Vagina (tissue), 2 donors: ENCODE data around the gene ARSB. TPM values are rescaled to one million over a fixed set of nuclear protein-coding genes. Genes with fewer than 3 reads are reported as not detected.

Source experiments
- DNase-seq, 2 donors: peaks; one replicate each; pipeline ENCODE4 v3.0.0-alpha.2; 2017; ENCODE audit errors: extremely low spot score in 2 of 2
- H3K27ac ChIP-seq: fragments of 200-600 bp; sonication (generic); one replicate; pipeline ENCODE4 v1.5.1; 2019
- H3K27me3 ChIP-seq: fragments of 200-600 bp; sonication (generic); one replicate; pipeline ENCODE4 v1.5.1; 2019
- H3K36me3 ChIP-seq, 2 donors: fragments of 200-600 bp; sonication (generic); one replicate each; pipeline ENCODE4 v1.5.1; 2017 to 2019
- H3K4me1 ChIP-seq: fragments of 200-600 bp; sonication (generic); one replicate; pipeline ENCODE4 v1.5.1; 2019
- H3K4me3 ChIP-seq, 2 donors: fragments of 200-600 bp; sonication (generic); 1 replicate in 1 of 2; 2 replicates in 1 of 2; pipeline ENCODE4 v1.5.1; 2016 to 2019
- H3K9me3 ChIP-seq: fragments of 200-600 bp; sonication (generic); one replicate; pipeline ENCODE4 v1.5.1; 2019
- POLR2A ChIP-seq, 2 donors: fragments of 450-650 bp; IDR thresholded peaks; one replicate each; pipeline ENCODE4 v1.6.1; 2017; ENCODE audit warnings: antibody characterized with exemption in 2 of 2, mild to moderate bottlenecking in 2 of 2, moderate library complexity in 2 of 2
- POLR2AphosphoS5 ChIP-seq, 2 donors: sonication (generic); formaldehyde crosslinking; IDR thresholded peaks; one replicate each; pipeline ENCODE4 v1.9.0; 2017; ENCODE audit warnings: antibody characterized with exemption in 2 of 2, mild to moderate bottlenecking in 2 of 2, low read depth in 1 of 2; ENCODE audit not compliant: insufficient read depth in 1 of 2
- intact Hi-C: fragments of 100-400 bp; cut with DNase I; formaldehyde crosslinking; loops from one replicate; pipeline ENCODE4 v1.15.1; 2023
- total RNA-seq: library from RNA; depleted of rRNA; stranded (reverse); fragments of >200 nt; gene quantifications from one replicate; pipeline ENCODE4 v1.2.3, GENCODE V29; 2016
- TF ChIP-seq, protein P1 (sequence below), 3 experiments: fragments of 450-650 bp in 2 of 3; fragments of 200-600 bp in 1 of 3; sonication (generic) in 1 of 3; IDR thresholded peaks; one replicate each; pipeline ENCODE4 v1.5.1; 2017 to 2019; ENCODE audit warnings: antibody characterized with exemption in 3 of 3, mild to moderate bottlenecking in 2 of 3, moderate library complexity in 2 of 3

The ARSB gene
- total RNA-seq, 1 donor from 2014 or later, result 12.3 TPM

DNA sequence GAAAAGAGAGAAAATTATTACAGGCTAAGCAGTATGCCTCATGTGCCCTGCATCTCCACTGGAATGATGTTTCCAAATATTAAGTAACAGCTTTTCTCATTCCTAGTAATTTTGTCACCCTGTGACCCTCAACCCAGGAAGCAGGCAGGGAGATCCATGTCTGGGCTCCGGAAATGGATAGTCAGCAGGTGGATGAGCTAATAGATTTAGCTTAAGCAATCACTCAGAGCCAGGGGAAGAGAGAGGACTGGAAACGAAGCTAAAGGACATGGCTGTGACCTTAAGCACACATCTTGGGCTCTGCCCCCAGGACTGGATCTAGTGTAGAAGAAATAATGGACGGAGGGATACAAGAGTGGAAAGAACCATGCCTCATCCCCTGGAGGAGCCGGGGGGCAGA is 89.5 kb downstream of the ARSB start:
- no peaks in the 10 kb centered on the region for H3K4me1 ChIP-seq
- intact Hi-C loops, result no loop called here
- no peaks in the 10 kb centered on the region for H3K36me3 ChIP-seq
- H3K4me3 ChIP-seq, result no peak overlapping the region
- no peak overlapping the region for H3K27ac ChIP-seq
- no peaks in the 10 kb centered on the region for H3K9me3 ChIP-seq
- H3K27me3 ChIP-seq, result no peaks in the 10 kb centered on the region
- TF ChIP-seq POLR2A (IDR thresholded peaks at IDR 0.05) (no peak), POLR2AphosphoS5 (IDR thresholded peaks at IDR 0.05; ENCODE audit: insufficient read depth in 1 of 2, low read depth in 1 of 2) (no peak)
- TF ChIP-seq, protein P1, sequence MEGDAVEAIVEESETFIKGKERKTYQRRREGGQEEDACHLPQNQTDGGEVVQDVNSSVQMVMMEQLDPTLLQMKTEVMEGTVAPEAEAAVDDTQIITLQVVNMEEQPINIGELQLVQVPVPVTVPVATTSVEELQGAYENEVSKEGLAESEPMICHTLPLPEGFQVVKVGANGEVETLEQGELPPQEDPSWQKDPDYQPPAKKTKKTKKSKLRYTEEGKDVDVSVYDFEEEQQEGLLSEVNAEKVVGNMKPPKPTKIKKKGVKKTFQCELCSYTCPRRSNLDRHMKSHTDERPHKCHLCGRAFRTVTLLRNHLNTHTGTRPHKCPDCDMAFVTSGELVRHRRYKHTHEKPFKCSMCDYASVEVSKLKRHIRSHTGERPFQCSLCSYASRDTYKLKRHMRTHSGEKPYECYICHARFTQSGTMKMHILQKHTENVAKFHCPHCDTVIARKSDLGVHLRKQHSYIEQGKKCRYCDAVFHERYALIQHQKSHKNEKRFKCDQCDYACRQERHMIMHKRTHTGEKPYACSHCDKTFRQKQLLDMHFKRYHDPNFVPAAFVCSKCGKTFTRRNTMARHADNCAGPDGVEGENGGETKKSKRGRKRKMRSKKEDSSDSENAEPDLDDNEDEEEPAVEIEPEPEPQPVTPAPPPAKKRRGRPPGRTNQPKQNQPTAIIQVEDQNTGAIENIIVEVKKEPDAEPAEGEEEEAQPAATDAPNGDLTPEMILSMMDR (IDR thresholded peaks at IDR 0.05), result no peak
- DNase-seq, result no peak

DNA sequence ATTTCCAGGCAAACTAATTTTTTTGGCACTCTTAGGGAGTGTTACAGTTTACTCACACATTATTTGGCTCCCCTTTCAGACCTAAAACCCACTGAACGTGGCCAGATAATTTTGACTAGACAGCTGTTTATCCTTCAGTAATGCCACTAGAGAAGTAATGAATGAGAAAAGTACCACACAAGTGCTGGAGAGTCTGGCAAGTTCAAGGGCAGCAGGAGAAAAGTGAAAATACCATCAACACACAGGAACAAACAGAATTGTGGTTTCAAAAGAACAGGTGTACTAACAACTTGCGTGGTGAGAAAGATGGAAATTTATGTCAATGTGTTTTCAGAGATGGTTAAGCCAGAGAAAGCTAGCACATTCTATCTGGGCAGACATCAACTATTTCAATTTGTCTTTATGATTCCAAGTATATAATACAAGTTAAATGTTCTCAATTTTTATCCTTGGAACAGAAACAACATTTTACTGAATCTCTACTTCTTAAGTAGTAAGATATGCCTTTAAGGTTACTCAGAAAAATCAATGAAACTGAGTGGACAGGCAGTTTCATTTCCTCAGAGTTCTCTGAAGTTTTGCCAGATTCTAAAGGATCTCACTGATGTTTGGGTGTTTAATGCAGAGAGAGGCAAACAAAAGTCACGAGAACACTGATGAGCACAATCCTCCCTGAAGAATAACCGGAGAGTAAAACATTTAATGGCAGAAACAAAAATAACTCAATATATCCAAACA is 91.0 kb downstream of the ARSB start:
- Histone ChIP-seq H3K27ac (no peak overlapping the region), H3K36me3 (no peaks in the 10 kb centered on the region), H3K27me3 (no peaks in the 10 kb centered on the region), H3K9me3 (no peaks in the 10 kb centered on the region), H3K4me1 (no peaks in the 10 kb centered on the region), H3K4me3 (no peak overlapping the region)
- no peak for DNase-seq
- no peak for TF ChIP-seq POLR2A (IDR thresholded peaks at IDR 0.05)
- TF ChIP-seq POLR2AphosphoS5 (IDR thresholded peaks at IDR 0.05; ENCODE audit: insufficient read depth in 1 of 2, low read depth in 1 of 2), result no peak
- TF ChIP-seq, protein P1 (IDR thresholded peaks at IDR 0.05), result no peak
- intact Hi-C loops, result no loop called here

DNA sequence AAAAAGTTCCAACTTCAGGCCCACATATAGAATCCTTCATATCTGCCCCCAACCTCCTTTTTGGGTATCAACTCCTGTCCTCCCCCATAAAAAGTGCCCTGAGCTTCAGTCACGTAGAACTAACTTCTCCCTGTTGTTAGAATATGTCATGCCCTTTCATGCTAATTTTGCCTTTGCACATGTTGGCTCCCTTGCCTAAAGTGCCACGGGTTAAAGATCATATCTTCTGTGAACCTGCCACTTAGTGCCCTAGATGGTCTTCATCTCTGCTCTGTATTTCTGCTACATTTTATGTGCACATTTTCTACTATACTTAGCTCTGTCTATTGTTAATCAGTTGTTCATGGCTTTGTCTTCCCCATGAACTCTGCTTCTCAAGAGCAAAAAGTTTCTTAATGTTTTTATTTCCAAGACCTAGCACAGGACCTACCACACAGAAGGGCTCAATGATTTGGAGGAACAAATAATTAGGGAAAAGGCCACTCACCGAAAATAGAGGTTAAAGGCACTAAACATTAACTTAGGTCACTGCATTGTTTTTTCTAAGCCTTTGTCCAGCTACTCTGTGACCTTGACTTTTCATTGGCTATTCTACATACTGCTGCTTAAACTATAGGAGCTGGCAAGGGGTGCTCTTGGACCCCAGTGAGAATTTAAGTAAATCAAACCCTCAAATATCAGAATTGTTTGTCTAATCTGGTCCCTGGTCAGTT is 94.3 kb downstream of the ARSB start:
- Histone ChIP-seq H3K9me3 (no peaks in the 10 kb centered on the region), H3K36me3 (no peaks in the 10 kb centered on the region), H3K4me3 (no peak overlapping the region), H3K27ac (no peak overlapping the region), H3K4me1 (no peaks in the 10 kb centered on the region), H3K27me3 (no peaks in the 10 kb centered on the region)
- intact Hi-C loops, result no loop called here
- no peak for DNase-seq
- TF ChIP-seq, protein P1 (IDR thresholded peaks at IDR 0.05), result no peak
- no peak for TF ChIP-seq POLR2A (IDR thresholded peaks at IDR 0.05)
- TF ChIP-seq POLR2AphosphoS5 (IDR thresholded peaks at IDR 0.05; ENCODE audit: insufficient read depth in 1 of 2, low read depth in 1 of 2), result no peak

DNA sequence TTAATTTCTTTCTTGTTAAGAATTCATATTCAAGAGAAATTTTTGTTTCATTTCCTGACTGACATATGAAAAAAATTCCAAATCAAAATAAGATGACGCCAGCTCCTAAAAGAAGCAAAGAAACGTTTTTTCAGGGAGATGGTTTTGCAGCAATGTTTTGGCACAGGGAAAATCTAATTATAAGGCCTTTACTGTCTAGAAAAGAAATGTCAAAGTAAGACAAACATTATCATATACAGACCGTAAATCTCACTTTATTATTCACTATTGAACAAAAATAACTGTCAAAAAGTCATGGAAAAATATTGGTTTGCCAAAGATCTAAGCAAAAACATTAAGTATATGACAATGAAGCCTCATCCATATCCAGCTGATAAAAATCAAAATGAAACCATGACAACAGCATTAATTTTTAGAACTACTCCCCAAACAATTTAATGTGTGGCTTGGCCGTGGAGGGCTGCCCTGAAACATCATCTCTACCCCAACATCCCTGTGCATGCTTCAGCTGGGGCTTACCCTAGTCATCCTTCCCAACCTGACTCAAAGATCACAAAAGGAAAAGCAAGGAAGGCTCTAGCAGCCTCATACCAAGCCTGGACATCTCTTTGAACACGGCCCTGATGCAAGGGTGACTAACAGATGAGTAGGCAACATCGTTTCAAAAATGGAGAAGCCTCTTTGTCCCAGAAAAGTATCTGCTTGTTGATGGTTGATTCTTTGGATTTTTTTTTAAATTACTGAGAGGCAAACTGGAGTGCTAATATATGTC is 95.6 kb downstream of the ARSB start:
- no peak overlapping the region for H3K4me3 ChIP-seq
- H3K27ac ChIP-seq, result no peak overlapping the region
- H3K36me3 ChIP-seq, result no peaks in the 10 kb centered on the region
- DNase-seq, result no peak
- no peaks in the 10 kb centered on the region for H3K4me1 ChIP-seq
- H3K9me3 ChIP-seq, result no peaks in the 10 kb centered on the region
- TF ChIP-seq POLR2A (IDR thresholded peaks at IDR 0.05), result no peak
- intact Hi-C loops, result no loop called here
- no peaks in the 10 kb centered on the region for H3K27me3 ChIP-seq

DNA sequence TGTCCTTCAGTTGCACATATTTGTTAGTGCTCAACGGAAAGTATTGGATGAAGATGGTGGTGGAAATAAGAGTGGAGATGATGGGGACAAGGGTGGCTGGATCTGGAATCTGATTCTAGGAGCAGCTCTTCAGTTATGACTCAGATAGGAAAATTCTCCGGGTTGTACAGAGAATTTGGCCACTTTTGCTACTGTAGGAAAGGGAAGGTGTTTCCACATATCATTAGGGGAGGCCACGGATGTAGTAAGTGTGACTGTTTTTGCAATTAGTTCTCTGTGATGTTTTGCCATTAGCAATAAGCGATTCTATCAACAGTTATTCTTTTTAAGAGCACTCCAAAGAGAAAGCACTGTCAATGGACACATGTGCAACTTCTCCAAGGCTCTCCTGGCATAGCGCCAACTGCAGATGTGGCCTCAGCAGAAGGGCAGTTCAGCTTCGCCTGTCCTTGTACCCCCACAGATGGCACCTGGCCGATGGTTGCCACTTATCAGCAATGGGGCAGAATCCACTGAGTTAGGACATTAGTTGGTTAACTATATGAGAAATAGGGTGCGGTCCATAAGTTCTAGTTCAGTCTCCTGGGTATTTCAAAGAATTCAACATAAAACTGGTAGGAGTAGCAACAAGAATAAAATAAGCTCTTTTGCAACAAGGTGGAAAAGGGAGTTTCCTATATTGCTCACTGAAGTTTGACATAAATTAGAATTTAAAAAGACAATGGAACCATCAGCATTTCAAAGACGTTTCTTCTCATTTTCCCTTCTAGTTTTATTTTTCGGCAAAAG is 96.3 kb downstream of the ARSB start:
- Histone ChIP-seq H3K4me1 (no peaks in the 10 kb centered on the region), H3K36me3 (no peaks in the 10 kb centered on the region), H3K27me3 (no peaks in the 10 kb centered on the region), H3K9me3 (no peaks in the 10 kb centered on the region), H3K27ac (no peak overlapping the region), H3K4me3 (no peak overlapping the region)
- TF ChIP-seq POLR2A (IDR thresholded peaks at IDR 0.05), result no peak
- TF ChIP-seq, protein P1 (IDR thresholded peaks at IDR 0.05), result no peak
- TF ChIP-seq POLR2AphosphoS5 (IDR thresholded peaks at IDR 0.05; ENCODE audit: insufficient read depth in 1 of 2, low read depth in 1 of 2), result no peak
- intact Hi-C loops, result no loop called here
- no peak for DNase-seq
